Measurements from ENCODE around the gene PHF2.
"Not testable (repeated sequence)": the region's sequence is repeated elsewhere in the genome, so short reads cannot be mapped to it uniquely, and the experiment has no call there.

DNA sequence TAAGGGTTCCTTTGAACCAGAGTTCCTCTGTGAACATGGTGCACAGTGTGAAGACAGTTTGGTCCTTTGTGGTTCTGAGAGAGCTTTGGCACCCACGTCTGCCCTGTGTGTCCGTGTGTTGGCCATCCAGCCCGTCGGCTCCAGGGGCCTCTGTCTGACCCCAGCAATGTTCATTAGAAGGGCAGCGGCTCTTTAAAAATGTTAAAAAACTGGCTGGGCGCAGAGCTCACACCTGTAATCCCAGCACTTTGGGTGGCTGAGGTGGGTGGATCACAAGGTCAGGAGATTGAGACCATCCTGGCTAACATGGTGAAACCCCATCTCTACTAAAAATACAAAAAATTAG lies 90.0 kb downstream of the PHF2 start:
- TF ChIP-seq, protein P1, sequence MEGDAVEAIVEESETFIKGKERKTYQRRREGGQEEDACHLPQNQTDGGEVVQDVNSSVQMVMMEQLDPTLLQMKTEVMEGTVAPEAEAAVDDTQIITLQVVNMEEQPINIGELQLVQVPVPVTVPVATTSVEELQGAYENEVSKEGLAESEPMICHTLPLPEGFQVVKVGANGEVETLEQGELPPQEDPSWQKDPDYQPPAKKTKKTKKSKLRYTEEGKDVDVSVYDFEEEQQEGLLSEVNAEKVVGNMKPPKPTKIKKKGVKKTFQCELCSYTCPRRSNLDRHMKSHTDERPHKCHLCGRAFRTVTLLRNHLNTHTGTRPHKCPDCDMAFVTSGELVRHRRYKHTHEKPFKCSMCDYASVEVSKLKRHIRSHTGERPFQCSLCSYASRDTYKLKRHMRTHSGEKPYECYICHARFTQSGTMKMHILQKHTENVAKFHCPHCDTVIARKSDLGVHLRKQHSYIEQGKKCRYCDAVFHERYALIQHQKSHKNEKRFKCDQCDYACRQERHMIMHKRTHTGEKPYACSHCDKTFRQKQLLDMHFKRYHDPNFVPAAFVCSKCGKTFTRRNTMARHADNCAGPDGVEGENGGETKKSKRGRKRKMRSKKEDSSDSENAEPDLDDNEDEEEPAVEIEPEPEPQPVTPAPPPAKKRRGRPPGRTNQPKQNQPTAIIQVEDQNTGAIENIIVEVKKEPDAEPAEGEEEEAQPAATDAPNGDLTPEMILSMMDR (IDR thresholded peaks at IDR 0.05), result not testable (repeated sequence)
- not testable (repeated sequence) for TF ChIP-seq POLR2AphosphoS5 (IDR thresholded peaks at IDR 0.05)

Measured in breast epithelium (tissue), 3 donors.